ENCODE data around the gene TEDC1.

The TEDC1 gene

GRCh38 chr14:105446971-105447370 is 44.1 kb upstream of the TEDC1 start:
- TF ChIP-seq, protein P1, sequence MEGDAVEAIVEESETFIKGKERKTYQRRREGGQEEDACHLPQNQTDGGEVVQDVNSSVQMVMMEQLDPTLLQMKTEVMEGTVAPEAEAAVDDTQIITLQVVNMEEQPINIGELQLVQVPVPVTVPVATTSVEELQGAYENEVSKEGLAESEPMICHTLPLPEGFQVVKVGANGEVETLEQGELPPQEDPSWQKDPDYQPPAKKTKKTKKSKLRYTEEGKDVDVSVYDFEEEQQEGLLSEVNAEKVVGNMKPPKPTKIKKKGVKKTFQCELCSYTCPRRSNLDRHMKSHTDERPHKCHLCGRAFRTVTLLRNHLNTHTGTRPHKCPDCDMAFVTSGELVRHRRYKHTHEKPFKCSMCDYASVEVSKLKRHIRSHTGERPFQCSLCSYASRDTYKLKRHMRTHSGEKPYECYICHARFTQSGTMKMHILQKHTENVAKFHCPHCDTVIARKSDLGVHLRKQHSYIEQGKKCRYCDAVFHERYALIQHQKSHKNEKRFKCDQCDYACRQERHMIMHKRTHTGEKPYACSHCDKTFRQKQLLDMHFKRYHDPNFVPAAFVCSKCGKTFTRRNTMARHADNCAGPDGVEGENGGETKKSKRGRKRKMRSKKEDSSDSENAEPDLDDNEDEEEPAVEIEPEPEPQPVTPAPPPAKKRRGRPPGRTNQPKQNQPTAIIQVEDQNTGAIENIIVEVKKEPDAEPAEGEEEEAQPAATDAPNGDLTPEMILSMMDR (IDR thresholded peaks at IDR 0.05; ENCODE audit: control insufficient read depth, extremely low read depth, insufficient read depth): no peak
- no peak overlapping the region for H3K4me3 ChIP-seq (ENCODE audit: low read depth, low read length)
- DNase-seq (ENCODE audit: low read depth): no peak

- DNase-seq (ENCODE audit: low read depth): no peak
- TF ChIP-seq, protein P1 (IDR thresholded peaks at IDR 0.05; ENCODE audit: control insufficient read depth, extremely low read depth, insufficient read depth): no peak
Measured at GRCh38 chr14:105447651-105448640, 43.1 kb upstream of the TEDC1 start.

DNA sequence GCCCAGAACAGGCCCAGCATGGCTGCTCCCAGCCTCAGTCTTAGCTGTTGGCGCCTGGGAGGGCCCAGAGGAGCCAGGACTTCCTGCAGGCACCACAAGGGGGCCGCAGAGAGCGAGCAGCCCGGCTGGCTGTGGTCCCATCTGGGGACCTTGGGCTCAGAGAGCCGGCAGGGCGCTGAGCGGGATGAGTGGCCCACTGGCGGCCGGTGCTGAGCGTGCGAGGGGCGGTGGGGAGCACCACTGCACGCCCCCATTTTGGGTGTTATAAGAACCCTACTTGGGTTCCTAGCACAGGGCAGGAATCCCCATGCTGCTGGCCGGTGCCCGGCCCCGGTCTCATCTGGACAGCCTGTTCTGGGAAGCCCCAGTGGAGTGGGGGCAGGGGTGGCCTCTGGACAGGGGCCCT is 42.3 kb upstream of the TEDC1 start:
- TF ChIP-seq, protein P1 (IDR thresholded peaks at IDR 0.05; ENCODE audit: control insufficient read depth, extremely low read depth, insufficient read depth): peak; percentile 71
- H3K4me3 ChIP-seq (ENCODE audit: low read depth, low read length): no peak overlapping the region
- no peak for DNase-seq (ENCODE audit: low read depth)

More at GRCh38 chr14:105447651-105448640, 43.1 kb upstream of the TEDC1 start:
- no peak overlapping the region for H3K4me3 ChIP-seq (ENCODE audit: low read depth, low read length)

- no peak for DNase-seq (ENCODE audit: low read depth)
- TF ChIP-seq, protein P1 (IDR thresholded peaks at IDR 0.05; ENCODE audit: control insufficient read depth, extremely low read depth, insufficient read depth): no peak
- no peak overlapping the region for H3K4me3 ChIP-seq (ENCODE audit: low read depth, low read length)
Measured at GRCh38 chr14:105449276-105450122, 41.5 kb upstream of the TEDC1 start.

DNA sequence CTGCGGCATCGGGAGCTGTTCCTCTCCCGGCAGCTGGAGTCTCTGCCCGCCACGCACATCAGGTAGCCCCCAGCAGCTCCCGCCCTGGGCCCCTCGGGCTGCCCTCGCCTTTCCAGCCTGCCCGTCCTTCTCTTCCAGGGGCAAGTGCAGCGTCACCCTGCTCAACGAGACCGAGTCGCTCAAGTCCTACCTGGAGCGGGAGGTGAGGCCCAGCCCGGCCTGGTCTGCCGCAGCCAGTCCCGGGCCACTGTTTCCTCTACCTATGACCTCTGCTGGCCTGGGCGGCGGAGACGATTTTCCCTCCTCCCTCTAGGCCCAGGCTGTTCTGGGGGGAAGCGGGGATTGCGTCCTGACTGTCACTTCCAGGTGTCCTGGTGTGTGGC is 40.9 kb upstream of the TEDC1 start:
- DNase-seq (ENCODE audit: low read depth): no peak
- TF ChIP-seq, protein P1 (IDR thresholded peaks at IDR 0.05; ENCODE audit: control insufficient read depth, extremely low read depth, insufficient read depth): no peak

DNA sequence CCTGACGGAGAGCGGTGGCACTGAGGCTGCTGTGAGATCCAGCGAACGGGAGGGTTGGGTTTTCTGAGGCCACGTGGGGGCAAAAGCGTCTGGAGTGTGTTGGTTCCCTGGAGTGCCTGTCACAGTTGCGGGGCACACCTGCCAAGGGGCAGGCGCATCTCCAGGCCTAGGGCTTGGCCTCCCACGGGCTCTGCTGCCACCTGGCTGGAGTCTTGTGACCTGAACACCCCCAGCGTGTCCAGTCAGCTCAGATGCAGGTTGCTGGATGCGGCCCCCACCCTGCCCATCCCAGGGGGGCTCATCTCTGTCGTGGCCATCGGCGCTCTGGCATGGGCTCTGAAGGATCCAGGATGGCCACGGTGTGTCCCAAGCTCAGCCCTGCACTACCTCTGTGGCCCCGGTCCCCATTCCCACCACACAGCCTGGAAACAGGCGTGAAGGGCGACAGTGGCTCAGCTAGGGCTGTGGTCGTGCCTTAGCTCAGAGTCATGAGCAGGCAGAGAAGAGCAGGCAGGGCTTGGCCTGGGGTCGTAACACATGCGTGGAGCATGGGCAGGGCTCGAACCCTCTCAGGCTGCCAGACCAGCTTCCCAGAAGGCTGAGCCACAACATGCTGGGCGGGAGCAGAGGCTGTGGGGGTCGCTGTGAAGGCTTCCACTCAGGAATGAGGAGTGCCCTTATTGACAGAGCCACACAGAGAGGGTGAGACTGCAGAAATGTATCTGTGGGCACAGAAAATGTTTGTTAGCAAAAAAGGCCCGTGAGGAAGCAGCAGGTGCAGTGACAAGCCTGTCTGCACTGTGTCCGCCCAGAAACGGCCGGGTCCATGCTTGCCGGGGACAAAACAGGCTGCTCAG is 40.0 kb upstream of the TEDC1 start:
- no peak overlapping the region for H3K4me3 ChIP-seq (ENCODE audit: low read depth, low read length)
- DNase-seq (ENCODE audit: low read depth): no peak
- TF ChIP-seq, protein P1 (IDR thresholded peaks at IDR 0.05; ENCODE audit: control insufficient read depth, extremely low read depth, insufficient read depth): no peak

More for the DNA sequence above, 40.9 kb upstream of the TEDC1 start:
- H3K4me3 ChIP-seq (ENCODE audit: low read depth, low read length): no peak overlapping the region

All from LNCaP clone FGC (cell line).